HPDE6-E6E7 (cell line): ENCODE data around the gene MYLK.
A peak's percentile ranks its signal among the peaks of the same experiment; 100 is the strongest.
"Not testable (repeated sequence)": the region's sequence is repeated elsewhere in the genome, so short reads cannot be mapped to it uniquely, and the experiment has no call there.

Experiments used
- DNase-seq: peaks from one replicate; pipeline ENCODE4 v3.0.0; 2011; ENCODE audit warnings: missing footprints; ENCODE audit errors: extremely low spot score

MYLK gene

GRCh38 chr3:123750659-123751420, 133.3 kb downstream of the MYLK start:
- DNase-seq = no peak

DNA sequence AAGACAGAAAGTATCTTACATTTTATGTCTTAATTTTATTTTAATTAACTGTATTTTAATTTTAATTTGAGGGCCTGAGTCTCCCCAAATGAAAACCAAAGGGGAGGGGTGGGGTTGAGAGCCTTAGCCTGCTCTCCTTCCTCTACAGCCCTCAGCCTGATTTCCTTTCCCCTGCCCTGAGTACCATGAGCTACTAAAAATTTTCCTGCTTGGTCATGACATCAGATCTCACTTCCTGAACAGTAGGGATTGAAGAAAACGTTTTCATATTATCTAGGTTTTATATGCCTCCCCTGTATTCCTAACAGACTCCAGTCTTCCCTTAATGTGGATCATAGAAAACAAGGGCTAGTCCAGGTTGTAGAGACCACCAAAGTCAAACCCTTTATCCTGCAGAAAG, 133.9 kb downstream of the MYLK start:
- DNase-seq = no peak

DNA sequence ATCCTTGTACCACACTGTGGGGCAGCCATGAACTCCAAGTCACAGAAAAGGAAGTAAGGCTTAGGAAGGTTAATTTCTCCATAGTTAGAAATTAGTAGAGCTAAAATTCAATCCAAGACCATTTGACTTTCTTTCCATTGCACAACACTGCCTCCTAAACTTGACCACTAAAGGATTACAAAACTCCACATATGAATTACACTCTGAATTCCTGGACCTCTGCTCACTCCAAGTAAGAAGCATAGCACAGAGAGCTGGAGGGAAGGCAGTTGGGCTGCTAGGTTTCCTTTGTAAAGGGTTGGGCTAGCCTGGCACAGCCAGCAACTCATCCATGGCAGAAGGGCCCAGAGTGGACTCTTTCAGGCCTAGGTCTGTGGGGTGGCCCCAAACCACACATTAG, 134.4 kb downstream of the MYLK start:
- no peak for DNase-seq

DNA sequence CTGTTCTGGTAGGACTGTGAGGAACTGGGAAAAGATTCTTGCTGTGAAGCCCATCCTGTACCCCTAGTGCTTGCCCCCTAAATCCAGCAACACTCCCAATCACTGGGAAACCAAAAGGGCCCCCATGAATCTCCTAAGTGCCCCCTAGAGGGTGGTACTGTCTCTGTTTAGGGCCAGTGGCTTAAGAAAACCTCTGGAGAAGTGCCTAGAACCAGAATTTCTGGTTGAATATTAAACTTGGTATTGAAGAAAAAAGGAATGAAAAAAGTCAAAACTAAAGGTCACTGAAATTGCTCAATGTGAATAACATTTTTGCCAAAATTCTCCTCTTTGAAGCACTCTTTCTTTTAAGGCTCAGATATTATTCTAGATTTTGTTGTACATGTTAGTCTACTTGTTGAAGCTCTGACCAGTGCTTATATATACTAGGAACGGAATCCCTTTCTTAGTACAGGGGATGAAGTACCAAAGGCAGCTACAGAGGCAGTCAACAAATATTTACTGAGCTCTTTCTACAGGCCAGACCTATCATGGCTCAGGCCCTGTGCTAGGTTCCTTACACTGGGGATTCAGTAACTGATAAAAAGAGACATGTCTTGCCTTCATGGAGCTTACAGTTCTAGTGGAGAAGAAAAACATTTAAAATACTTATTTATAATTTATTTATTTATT, 138.8 kb downstream of the MYLK start:
- no peak for DNase-seq

- DNase-seq = no peak
Measured at GRCh38 chr3:123744064-123744463, 140.1 kb downstream of the MYLK start.

DNA sequence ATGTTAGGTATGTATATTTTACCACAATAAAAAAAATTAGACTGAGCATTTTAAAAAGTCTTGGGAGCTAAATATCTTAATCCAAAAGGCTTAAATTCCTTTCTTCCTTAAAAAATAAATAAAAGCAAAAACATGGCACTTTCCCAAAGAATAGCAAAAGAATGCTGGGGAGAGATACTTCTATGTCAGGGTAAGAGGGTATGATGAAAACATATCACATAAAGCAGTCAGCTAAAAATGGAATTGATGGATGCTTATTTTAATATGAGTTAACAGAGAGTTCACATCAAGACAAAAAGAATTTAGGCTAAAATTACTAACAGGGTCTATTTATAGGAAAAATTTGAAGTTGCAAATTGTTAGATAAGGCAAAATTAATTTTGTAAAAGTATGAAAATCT, 141.0 kb downstream of the MYLK start:
- no peak for DNase-seq

GRCh38 chr3:123741041-123741511, 143.1 kb downstream of the MYLK start:
- no peak for DNase-seq

DNA sequence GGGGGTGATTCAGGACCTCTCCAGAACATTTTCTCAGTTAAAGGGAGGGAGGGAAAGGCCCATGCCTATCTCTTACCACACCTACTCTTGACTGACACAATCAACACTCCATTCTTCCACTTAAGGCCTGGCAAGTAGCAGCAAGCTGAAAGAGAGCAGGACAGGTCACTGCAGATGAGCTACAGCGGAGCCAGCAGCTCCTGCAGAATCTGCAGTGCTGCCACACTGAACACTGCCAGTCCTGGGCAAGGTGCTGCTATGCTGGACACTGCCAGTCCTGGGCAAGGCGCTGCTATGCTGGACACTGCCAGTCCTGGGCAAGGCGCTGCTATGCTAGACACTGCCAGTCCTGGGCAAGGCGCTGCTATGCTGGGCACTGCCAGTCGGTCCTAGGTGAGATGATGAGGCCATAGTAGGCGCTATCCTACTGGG, 143.7 kb downstream of the MYLK start:
- peak; percentile 64 for DNase-seq

- DNase-seq = peak; percentile 45
Measured at GRCh38 chr3:123739754-123740153, 144.4 kb downstream of the MYLK start.

DNA sequence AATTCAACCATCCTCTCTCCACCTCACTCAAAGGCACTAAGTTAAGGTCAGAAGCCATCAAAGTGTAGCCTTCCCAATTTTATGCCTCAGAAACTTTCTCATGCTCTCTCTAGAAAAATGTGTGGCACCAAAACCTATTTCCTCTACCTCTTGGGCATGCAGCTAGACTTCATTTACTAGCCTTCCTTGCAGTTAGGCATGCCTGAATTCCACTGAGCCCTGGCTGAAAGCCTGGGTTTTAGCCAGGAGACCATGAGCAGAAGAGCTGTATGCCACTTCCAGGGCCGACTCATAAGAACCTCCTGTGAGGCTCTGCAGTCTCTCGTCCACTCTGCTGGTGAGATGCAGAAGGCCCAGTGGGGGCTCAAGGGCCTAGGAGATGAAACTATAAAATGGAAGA, 145.0 kb downstream of the MYLK start:
- no peak for DNase-seq

DNA sequence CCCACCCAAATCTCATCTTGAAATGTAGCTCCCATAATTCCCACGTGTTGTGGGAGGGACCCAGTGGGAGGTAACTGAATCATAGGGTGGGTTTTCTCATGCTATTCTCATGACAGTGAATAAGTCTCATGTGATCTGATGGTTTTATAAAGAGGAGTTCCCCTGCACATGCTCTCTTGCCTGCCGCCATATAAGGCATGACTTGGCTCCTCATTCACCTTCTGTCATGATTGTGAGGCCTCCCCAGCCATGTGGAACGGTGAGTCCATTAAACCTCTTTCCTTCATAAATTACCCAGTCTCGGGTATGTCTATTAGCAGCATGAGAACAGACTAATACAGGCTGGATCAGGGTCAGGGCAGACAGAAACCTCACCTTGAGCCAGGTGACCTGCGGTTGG, 145.6 kb downstream of the MYLK start:
- not testable (repeated sequence) for DNase-seq

DNA sequence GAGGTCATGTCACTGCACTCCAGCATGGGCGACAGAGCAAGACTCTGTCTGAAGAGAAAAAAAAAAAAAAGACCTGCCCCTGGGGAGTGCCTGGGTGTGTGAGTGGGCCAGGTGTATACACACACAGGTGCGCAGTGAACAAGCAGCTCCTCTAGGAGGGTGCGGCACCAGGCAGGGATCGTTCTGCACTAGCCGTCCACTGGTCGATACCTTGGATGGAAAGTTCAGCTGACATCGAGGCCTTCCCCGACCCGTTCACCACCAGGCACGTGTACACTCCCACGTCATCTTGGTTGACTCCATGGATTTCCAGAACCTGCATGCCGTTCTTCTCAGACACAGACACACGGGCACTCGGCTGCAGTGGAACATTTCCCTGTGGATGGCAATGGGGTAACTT, 147.0 kb downstream of the MYLK start:
- no peak for DNase-seq

DNA sequence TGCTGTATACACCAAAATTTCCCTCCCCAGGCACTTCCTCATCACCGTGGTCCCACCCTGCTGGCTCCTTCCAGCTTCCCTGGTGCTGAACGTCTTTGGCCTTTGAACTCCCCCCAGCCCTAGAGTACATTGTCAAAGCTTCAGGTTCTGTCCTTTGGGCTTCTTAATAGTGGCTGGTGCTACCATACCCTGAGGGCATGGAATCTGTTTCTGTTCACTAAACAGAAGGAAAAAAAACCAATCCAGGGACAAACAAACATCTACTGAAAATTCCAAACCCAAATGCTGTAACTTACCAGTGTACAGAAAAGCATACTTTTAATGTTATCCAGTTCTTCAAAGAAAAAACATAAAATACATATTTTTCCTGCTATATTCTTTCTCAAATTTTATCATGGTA, 148.7 kb downstream of the MYLK start:
- no peak for DNase-seq

DNA sequence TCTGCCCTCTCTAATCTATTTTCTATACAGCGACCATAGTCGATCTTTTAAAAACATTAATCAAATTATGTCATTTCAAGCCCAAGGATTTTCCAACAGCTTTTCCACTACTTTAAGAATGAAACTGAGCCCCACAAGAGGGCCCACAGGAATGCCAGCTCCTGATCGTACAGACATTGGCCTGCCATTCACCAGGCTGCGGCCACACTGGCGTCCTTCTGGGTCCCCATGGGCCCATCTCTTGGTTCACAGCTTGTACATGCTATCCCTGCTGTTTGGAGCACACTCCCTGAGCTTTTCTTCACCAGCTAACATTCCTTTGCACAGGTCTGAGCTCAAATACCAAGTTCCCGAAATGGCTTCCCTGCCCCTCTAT, 149.6 kb downstream of the MYLK start:
- no peak for DNase-seq

DNA sequence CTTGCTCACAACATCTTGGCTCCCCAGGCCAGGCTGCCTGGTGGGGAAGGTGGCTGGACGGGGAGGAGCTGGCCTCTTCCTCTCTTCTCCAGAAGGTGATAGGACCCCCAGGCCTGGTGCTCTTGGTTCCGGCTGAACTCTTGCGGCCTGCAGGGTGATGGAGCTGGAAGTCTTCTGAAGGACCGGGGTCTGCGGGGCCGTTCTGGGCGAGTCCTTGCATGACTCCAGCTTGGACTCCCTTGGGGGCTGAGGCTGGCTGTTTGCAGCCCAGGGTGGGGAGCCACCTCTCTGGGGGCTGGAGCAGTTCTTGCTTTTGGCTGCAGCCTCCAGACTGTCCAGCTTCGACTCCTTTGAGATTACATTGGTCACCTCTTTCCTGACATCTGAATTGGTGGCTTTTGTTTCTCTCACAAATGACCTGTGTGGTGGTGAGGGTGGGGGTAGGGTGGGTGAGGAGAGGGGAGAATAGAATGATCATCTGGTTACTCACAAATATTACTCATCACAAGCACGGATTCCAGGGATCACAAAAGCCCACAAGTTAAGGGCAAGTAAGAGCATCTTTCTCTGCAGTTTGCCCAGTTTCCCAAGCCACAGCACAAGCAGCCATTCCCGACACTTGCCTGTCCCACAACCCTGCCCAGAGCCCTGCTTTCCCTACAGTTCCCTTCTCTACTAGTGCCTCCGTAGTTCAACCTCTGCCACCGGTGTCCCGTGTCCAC, 150.2 kb downstream of the MYLK start:
- DNase-seq = peak; percentile 91

DNA sequence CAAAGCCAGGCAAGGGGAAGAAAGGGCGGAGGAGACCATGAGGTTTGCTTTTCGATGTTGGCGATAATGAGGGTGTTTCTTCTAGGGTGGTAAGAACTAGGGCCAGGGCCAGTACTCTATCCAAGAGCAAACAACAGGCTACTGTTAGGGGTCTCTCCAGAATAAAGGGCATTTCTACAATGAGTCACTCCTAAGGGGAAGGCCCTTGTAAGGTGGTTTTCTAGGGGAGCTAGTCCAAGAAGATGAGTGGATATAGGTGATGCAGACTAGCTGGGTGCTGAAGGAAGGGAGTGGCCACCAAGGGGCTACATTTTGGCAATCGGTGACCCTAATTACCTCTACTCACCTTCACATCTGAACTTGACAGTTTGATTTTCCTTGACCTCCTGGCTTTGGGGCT, 150.8 kb downstream of the MYLK start:
- no peak for DNase-seq

DNA sequence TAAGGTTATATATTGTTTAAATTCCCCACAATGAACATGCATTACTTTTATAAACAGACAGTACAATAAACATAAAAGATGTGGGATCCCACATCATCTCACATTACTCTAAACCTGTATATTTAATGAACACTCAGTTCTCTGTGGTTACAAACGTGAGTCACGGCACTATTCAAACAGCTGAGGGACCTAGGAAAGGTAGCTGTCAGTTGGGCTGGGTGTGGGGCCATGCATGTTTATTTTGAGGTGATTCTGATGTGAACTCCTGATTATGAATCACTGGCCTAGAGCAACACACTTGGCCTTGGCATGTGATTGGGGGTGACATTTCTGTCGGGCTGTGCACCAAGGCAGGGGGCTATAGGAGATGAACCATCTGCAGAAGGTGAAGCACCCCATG, 151.7 kb downstream of the MYLK start:
- peak; percentile 74 for DNase-seq

DNA sequence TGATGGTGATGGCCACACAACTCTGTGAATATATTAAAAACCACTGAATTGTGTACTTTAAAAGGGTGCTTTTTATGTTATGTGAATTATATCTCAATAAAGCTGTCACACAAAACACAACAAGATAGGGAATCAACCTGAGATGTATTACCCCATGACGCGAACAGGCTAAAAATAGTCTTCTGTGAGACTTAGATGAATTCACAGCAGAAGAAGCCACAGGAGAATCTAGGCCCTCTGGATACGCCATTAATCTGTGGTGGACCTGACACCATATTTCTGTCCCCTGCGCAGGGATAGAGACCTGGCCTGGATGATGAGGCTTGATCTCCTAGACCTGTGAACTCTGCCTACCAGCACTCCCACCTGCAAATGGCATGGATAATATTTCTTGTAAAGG, 153.3 kb downstream of the MYLK start:
- no peak for DNase-seq

- no peak for DNase-seq
Measured at GRCh38 chr3:123728991-123729390, 155.1 kb downstream of the MYLK start.

DNA sequence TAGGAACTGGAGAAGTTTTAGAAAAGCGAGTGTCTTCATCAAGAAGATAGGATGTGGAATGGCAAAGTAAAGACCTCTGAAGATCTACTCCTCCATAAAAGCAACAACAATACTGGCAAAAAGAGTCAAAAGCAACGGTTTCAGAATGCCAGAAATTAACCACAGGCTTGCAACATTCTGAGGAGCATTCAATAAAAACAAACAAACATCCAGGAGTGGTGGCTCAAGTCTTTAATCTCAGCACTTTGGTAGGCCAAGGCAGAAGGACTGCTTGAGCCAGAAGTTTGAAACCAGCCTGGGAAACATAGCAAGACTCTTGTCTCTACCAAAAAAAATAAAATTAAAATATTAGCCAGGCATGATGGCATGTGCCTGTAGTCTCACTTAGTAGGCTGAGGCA, 156.1 kb downstream of the MYLK start:
- no peak for DNase-seq

DNA sequence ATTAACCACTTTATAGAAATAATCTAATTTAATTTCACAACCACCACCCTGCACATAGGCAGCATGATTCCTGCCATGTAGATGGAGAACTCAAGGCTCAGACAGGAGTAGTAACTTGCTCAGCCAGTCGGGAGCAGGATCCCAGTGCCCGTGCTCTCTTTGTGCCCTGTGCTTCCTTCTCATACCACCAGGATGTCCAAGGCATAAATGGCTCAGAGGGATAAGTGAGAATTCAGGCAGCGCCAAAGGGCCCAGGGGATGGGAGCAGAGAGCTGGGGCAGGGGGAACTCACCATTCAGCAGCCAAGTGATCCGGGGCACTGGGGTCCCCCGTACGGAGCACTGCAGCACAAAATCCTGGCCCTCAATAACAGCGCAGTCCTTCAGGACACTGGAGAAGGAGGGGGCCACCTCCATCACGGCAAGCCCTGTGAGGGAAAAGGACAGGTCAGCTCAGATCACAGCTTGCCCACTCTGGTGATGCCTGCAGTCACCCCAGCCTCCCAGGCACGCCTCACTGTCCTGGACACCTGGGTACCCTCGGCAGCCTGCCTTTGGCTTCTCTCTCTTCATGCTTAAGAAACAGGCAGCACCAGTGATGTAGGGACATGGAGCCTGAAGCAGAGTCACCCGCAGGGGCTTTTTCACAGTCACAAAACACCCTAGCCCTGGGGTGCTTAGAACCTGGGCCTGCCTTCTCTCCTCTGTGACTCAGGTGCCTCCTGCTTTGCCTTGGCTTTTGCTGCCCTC, 158.3 kb downstream of the MYLK start:
- DNase-seq = no peak

DNA sequence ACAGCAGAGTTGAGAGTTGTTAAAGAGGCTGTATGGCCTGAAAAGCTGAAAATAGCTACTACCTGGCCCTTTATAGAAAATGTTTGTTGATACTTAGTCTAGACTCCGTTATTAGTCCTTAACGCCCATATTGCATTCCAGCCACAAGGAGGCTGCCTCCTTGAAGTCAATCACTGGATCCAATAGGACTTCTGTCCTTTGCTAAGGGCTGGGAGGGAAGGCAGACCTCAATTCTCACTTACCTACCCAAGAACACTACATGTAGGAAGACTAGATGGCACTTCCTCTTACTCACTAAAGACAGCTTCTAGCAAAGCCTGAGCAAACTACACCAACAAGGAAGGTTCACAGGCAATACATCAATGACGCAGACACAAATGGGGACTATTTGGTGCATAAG, 159.8 kb downstream of the MYLK start:
- DNase-seq = no peak
